ENCODE results near the gene AKR1A1. TPM values are rescaled to one million over a fixed set of nuclear protein-coding genes. Genes with fewer than 3 reads are reported as not detected.

AKR1A1 gene
- total RNA-seq, 4 donors from 2014 or later: 57.8 to 91.3 (median 82.1) TPM

- TF ChIP-seq, protein P1, sequence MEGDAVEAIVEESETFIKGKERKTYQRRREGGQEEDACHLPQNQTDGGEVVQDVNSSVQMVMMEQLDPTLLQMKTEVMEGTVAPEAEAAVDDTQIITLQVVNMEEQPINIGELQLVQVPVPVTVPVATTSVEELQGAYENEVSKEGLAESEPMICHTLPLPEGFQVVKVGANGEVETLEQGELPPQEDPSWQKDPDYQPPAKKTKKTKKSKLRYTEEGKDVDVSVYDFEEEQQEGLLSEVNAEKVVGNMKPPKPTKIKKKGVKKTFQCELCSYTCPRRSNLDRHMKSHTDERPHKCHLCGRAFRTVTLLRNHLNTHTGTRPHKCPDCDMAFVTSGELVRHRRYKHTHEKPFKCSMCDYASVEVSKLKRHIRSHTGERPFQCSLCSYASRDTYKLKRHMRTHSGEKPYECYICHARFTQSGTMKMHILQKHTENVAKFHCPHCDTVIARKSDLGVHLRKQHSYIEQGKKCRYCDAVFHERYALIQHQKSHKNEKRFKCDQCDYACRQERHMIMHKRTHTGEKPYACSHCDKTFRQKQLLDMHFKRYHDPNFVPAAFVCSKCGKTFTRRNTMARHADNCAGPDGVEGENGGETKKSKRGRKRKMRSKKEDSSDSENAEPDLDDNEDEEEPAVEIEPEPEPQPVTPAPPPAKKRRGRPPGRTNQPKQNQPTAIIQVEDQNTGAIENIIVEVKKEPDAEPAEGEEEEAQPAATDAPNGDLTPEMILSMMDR (IDR thresholded peaks at IDR 0.05; ENCODE audit: low read depth): no peak
Measured at GRCh38 chr1:45536886-45537285, 13.7 kb upstream of the AKR1A1 start.

DNA sequence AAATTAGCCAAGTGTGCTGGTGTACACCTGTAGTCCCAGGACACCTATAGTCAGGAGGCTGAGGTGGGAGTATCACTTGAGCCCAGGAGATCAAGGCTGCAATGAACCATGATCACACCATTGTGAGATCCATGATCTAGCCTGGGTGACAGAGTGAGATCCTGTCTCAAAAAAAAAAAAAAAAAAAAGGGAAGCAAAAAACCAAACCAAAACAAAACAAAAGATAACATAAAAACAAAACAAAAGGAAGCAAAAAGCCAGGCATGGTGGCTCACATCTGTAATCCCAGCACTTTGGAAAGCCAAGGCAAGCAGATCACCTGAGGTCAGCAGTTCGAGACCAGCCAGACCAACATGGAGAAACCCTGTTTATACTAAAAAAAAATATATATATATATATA, 9.4 kb upstream of the AKR1A1 start:
- TF ChIP-seq, protein P1 (IDR thresholded peaks at IDR 0.05; ENCODE audit: low read depth): no peak

- TF ChIP-seq, protein P1 (IDR thresholded peaks at IDR 0.05; ENCODE audit: low read depth): no peak
Measured at GRCh38 chr1:45542591-45542990, 8.0 kb upstream of the AKR1A1 start.

DNA sequence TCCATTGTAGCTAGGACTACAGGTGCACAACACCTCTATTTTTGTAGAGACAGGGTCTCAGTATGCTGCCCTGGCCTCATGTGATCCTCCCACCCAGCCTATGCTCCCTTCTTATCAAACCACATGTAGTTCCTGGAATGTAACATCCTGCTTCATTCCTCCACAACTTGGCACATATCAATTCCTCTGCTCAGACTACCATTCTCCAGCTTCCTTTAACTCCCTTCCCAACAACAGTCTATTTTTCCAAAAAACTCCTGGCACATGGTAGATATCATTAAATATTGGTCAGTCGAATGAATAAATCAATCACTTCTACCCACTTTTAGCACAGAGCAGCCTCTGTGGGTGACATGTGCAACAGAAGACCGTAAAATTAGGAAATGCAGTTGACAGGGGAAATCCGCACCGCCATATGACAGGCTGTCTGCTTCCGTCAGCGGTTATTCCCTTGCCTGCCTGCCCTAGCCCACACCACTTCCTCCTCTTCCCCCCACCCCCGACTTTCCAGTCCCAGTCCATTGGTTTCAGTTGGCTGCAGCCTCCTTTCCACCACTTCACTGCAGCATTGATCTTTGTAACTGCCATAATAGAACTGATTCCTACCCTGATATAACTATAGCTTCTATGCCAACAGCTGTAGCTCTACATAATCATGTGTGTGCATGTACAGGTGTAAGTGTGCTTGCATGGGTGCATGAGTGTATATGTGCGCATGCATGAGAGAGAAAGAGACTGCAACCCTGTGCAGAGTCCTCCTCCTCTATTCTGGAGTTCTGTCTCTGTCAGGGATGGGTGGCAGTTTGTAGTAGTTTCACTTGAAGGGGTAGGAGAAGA, 6.8 kb upstream of the AKR1A1 start:
- TF ChIP-seq, protein P1 (IDR thresholded peaks at IDR 0.05; ENCODE audit: low read depth): no peak

GRCh38 chr1:45544530-45544929, 6.1 kb upstream of the AKR1A1 start:
- TF ChIP-seq, protein P1 (IDR thresholded peaks at IDR 0.05; ENCODE audit: low read depth): no peak

DNA sequence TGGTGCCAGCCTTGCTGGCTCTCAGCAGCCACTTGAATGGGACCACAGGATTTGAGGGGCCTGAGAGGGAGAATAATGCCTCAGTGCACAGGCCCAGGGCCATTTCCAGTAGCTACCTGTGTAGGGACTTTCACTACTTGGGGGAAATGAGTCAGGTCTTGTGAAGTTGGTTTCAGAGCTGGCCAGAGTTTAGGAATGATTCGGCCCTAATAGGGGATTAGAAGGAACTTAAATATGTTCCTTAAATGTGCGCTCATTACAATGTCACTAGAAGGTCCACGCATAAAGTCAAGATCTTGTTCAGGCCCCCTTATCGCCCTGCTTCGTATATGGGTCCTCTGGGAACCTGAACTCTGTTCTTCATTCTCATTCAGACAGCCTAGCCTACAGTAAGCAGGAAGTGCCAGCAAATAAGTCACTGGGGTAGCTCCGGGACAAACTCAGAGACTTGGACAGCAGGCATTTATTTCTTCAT, 5.6 kb upstream of the AKR1A1 start:
- TF ChIP-seq, protein P1 (IDR thresholded peaks at IDR 0.05; ENCODE audit: low read depth): no peak

GRCh38 chr1:45545553-45546310, 4.9 kb upstream of the AKR1A1 start:
- TF ChIP-seq, protein P1 (IDR thresholded peaks at IDR 0.05; ENCODE audit: low read depth): no peak

Measured in subcutaneous adipose tissue (tissue), 4 donors.